SK-N-SH (cell line): ENCODE data around the gene NAALADL2. TPM values are rescaled to one million over a fixed set of nuclear protein-coding genes. Genes with fewer than 3 reads are reported as not detected.

Source experiments
- CTCF ChIA-PET: fragments of 300-600, 350-600 bp; formaldehyde crosslinking; extraction: SDS; loops from one replicate; lab custom pipeline; 2021; lab: Yijun Ruan, JAX
- POLR2A ChIA-PET: fragments of 350-600 bp; sonication (Branson Sonifier 250); formaldehyde crosslinking; extraction: SDS; loops from one replicate; lab custom pipeline; 2020; ENCODE audit warnings: antibody characterized with exemption, inconsistent platforms; lab: Yijun Ruan, JAX
- DNase-seq: peaks from one replicate; pipeline ENCODE4 v3.0.0; 2012
- H2AFZ ChIP-seq: fragments of 200-600 bp; sonication (generic); 2 replicates; pipeline ENCODE4 v1.8.1; 2016; ENCODE audit warnings: antibody characterized with exemption, mild to moderate bottlenecking, low read depth
- H3F3A ChIP-seq: fragments of 200-600 bp; sonication (generic); replicated peaks from 2 replicates; pipeline ENCODE3; 2016; ENCODE audit warnings: antibody characterized with exemption, mild to moderate bottlenecking; ENCODE audit not compliant: insufficient read depth
- H3K27ac ChIP-seq, 2 experiments: fragments of 200-500 bp in 1 of 2; fragments of 200-600 bp in 1 of 2; sonication (Bioruptor generic) in 1 of 2; sonication (generic), shearing (Covaris generic) in 1 of 2; 2 replicates each; pipeline versions ENCODE4 v1.5.1 to v1.6.1; 2014 to 2016; ENCODE audit warnings: low read depth in 2 of 2, inconsistent platforms in 1 of 2, low read length in 1 of 2, mild to moderate bottlenecking in 1 of 2, mixed read lengths in 1 of 2
- H3K27me3 ChIP-seq: fragments of 200-600 bp; sonication (generic), shearing (Covaris generic); 2 replicates; pipeline ENCODE4 v1.6.1; 2016; ENCODE audit warnings: mixed run types; ENCODE audit not compliant: insufficient read depth
- H3K36me3 ChIP-seq, 2 experiments: fragments of 200-500 bp in 1 of 2; fragments of 200-600 bp in 1 of 2; sonication (Bioruptor generic) in 1 of 2; sonication (generic) in 1 of 2; replicated peaks in 1 of 2; 2 replicates each; pipeline versions ENCODE3 to v1.5.1; 2014 to 2016; ENCODE audit warnings: low read length in 1 of 2, mild to moderate bottlenecking in 1 of 2; ENCODE audit not compliant: insufficient read depth in 2 of 2, control insufficient read depth in 1 of 2
- H3K4me1 ChIP-seq, 2 experiments: fragments of 200-500 bp in 1 of 2; fragments of 200-600 bp in 1 of 2; sonication (Bioruptor generic) in 1 of 2; sonication (generic), shearing (Covaris generic) in 1 of 2; 2 replicates each; pipeline versions ENCODE4 v1.5.1 to v1.6.1; 2014 to 2016; ENCODE audit warnings: low read depth in 1 of 2, low read length in 1 of 2, mixed run types in 1 of 2; ENCODE audit not compliant: insufficient read depth in 2 of 2, control insufficient read depth in 1 of 2
- H3K4me2 ChIP-seq: fragments of 200-600 bp; sonication (generic), shearing (Covaris generic); 2 replicates; pipeline ENCODE4 v1.6.1; 2017; ENCODE audit warnings: mixed run types
- H3K4me3 ChIP-seq, 2 experiments: fragments of 200-500 bp in 1 of 2; fragments of 200-600 bp in 1 of 2; sonication (Bioruptor generic) in 1 of 2; sonication (generic), shearing (Covaris generic) in 1 of 2; 2 replicates each; pipeline versions ENCODE4 v1.5.1 to v1.8.1; 2014 to 2016; ENCODE audit warnings: low read depth in 2 of 2, inconsistent platforms in 1 of 2, low read length in 1 of 2, mild to moderate bottlenecking in 1 of 2, mixed read lengths in 1 of 2, moderate library complexity in 1 of 2
- H3K79me2 ChIP-seq: fragments of 200-600 bp; sonication (generic); 2 replicates; pipeline ENCODE4 v1.8.1; 2017; ENCODE audit warnings: mild to moderate bottlenecking; ENCODE audit not compliant: insufficient read depth
- H3K9ac ChIP-seq: fragments of 200-600 bp; sonication (generic); 2 replicates; pipeline ENCODE4 v1.6.1; 2017; ENCODE audit warnings: mixed run types
- H3K9me2 ChIP-seq: fragments of 200-600 bp; sonication (generic); 2 replicates; pipeline ENCODE4 v1.6.1; 2017; ENCODE audit warnings: mixed run types
- H3K9me3 ChIP-seq: fragments of 200-600 bp; sonication (generic); 2 replicates; pipeline ENCODE4 v1.6.1; 2017; ENCODE audit warnings: mixed run types, mild to moderate bottlenecking, moderate library complexity
- H4K20me1 ChIP-seq: fragments of 200-600 bp; sonication (generic); 2 replicates; pipeline ENCODE4 v1.6.1; 2017; ENCODE audit warnings: mild to moderate bottlenecking, mixed run types; ENCODE audit not compliant: insufficient read depth
- EP300 ChIP-seq, 2 experiments: IDR thresholded peaks; 2 replicates each; pipeline versions ENCODE4 v1.4.0 to v1.6.1; 2012; ENCODE audit warnings: borderline replicate concordance in 1 of 2, low read depth in 1 of 2, low read length in 1 of 2
- GATA2 ChIP-seq: sonication (generic); formaldehyde crosslinking; IDR thresholded peaks from 2 replicates; pipeline ENCODE4 v1.5.0; 2020; ENCODE audit warnings: mild to moderate bottlenecking, missing genetic modification reagents
- MXI1 ChIP-seq: IDR thresholded peaks from 2 replicates; pipeline ENCODE4 v1.6.1; 2012; ENCODE audit warnings: mild to moderate bottlenecking, low read depth, low read length, improper control_type of control experiment
- NRF1 ChIP-seq: IDR thresholded peaks from 2 replicates; pipeline ENCODE4 v1.6.1; 2012; ENCODE audit warnings: low read depth, mild to moderate bottlenecking, low read length
- PBX3 ChIP-seq: IDR thresholded peaks from 2 replicates; pipeline ENCODE4; 2012
- POLR2AphosphoS5 ChIP-seq: IDR thresholded peaks from 2 replicates; pipeline ENCODE4 v1.6.1; 2012; ENCODE audit warnings: low read depth, low read length
- RAD21 ChIP-seq: IDR thresholded peaks from 2 replicates; pipeline ENCODE4 v1.6.1; 2012; ENCODE audit warnings: mild to moderate bottlenecking, low read length
- RCOR1 ChIP-seq: fragments of 150-350 bp; IDR thresholded peaks from 2 replicates; pipeline ENCODE4 v1.6.1; 2017; ENCODE audit warnings: antibody characterized with exemption, low read length
- TAF1 ChIP-seq: IDR thresholded peaks from 2 replicates; pipeline ENCODE4 v1.6.1; 2012; ENCODE audit warnings: low read depth, mild to moderate bottlenecking, low read length, moderate library complexity, borderline replicate concordance
- TCF12 ChIP-seq: IDR thresholded peaks from 2 replicates; pipeline ENCODE4 v1.4.0; 2012
- TEAD4 ChIP-seq: IDR thresholded peaks from 2 replicates; pipeline ENCODE4 v1.4.0; 2012; ENCODE audit warnings: mild to moderate bottlenecking, borderline replicate concordance; ENCODE audit not compliant: insufficient read depth
- YY1 ChIP-seq: IDR thresholded peaks from 2 replicates; pipeline ENCODE4 v1.4.0; 2012; ENCODE audit warnings: low read depth, mild to moderate bottlenecking
- WGBS: methylation state at CpG from one replicate; pipeline ENCODE4 v1.1.6; 2017; ENCODE audit warnings: low lambda C conversion rate; 5-methylcytosine and 5-hydroxymethylcytosine counted together
- polyA plus RNA-seq, 3 experiments: library from polyadenylated mRNA; depleted of rRNA; stranded (reverse); fragments of >200 nt; gene quantifications; 2 replicates each; pipeline ENCODE4 v1.2.3, GENCODE V29; 2012
- TF ChIP-seq, protein P1 (sequence below): fragments of 150-350 bp; IDR thresholded peaks from 2 replicates; pipeline ENCODE4 v1.6.1; 2016; ENCODE audit warnings: mild to moderate bottlenecking, low read depth, low read length
- TF ChIP-seq, protein P2 (sequence below): IDR thresholded peaks from 2 replicates; pipeline ENCODE4 v1.4.0; 2012; ENCODE audit warnings: low read depth, borderline replicate concordance

Gene NAALADL2
- polyA plus RNA-seq, 1 of the 3 experiments (the other 2 are of a cell fraction): 1.2 TPM

DNA sequence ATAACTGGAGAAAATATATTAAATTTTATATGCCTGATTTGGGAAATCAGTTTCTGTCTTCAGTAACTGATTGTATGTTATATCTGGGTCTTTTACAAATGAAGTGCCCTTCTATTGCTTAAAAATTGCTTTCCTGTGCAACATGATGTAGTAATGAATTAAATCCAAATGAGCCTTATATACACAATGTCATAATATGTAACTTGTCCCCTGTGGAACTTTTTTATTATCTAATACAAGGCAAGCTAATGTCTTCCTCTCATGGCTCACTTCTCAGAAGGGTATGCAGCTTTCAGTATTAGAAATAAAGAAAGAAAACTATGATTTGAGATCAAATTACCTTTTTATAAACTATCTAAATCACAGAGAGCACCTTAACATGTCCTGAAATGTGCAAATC is 248.9 kb downstream of the NAALADL2 start:
- CTCF ChIA-PET: interaction anchor here (0.5 to 1.3 kb wide), 2 partner anchors 13 to 250 kb away, joined by 3 to 5 read pairs; no protein-coding TSS in a partner anchor

DNA sequence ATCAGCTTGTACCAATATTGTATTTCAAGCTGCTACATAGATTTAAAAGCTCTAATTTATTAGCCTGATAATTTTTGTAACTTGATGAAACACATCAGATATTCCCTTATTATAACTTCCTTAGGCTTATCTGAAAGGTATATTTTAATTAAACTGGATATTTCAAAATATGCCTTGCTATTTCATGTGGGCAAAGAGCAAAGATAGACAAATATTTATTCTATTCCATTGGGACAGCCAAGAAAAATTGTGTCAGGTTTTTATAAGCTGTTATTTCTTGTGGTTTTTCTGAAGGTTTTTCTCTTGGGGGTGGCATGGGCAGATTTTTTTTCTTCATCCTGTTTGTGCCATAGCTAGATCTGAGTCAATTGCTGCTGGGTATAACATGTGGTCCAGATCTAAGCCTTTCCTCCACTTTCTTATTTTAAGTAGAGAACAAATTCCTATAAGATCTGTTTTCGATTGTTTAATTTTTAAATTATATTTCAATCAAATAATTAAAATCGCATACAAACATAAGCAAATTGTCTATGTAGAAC is 249.5 kb downstream of the NAALADL2 start:
- Histone ChIP-seq H3K4me2 (no peak overlapping the region), H3F3A (no peaks in the 10 kb centered on the region), H3K4me3 (no peak overlapping the region), H3K9me2 (no peaks in the 10 kb centered on the region), H3K36me3 (no peaks in the 10 kb centered on the region), H4K20me1 (no peaks in the 10 kb centered on the region), H3K79me2 (no peaks in the 10 kb centered on the region), H2AFZ (no peak overlapping the region), H3K9ac (no peak overlapping the region), H3K4me1 (no peaks in the 10 kb centered on the region), H3K9me3 (no peaks in the 10 kb centered on the region), H3K27ac (no peak overlapping the region), H3K27me3 (no peaks in the 10 kb centered on the region)
- TF ChIP-seq YY1 (no peak), TEAD4 (no peak)
- no peak for DNase-seq
- 48% methylated on average over 2 of the region's 2 CpGs for WGBS
- ChIA-PET CTCF (interaction anchor here (1.3 kb wide), 1 partner anchor 12 kb away, joined by 5 read pairs; no protein-coding TSS in a partner anchor), POLR2A (no interaction called here)

More for the DNA sequence above, 248.9 kb downstream of the NAALADL2 start:
- H3K27ac ChIP-seq: no peak overlapping the region
- H3K9me2 ChIP-seq: no peaks in the 10 kb centered on the region
- no peak overlapping the region for H2AFZ ChIP-seq
- H3K9ac ChIP-seq: no peak overlapping the region
- POLR2A ChIA-PET: no interaction called here
- H3K9me3 ChIP-seq: no peaks in the 10 kb centered on the region
- H3K27me3 ChIP-seq: no peaks in the 10 kb centered on the region
- H3K79me2 ChIP-seq: no peaks in the 10 kb centered on the region
- no peak overlapping the region for H3K4me3 ChIP-seq
- H3K4me2 ChIP-seq: no peak overlapping the region
- DNase-seq: no peak
- no peaks in the 10 kb centered on the region for H3K4me1 ChIP-seq
- H3K36me3 ChIP-seq: no peaks in the 10 kb centered on the region
- no peak for TF ChIP-seq PBX3
- TF ChIP-seq, all 33 proteins: peak for 0
- no peaks in the 10 kb centered on the region for H4K20me1 ChIP-seq
- no peaks in the 10 kb centered on the region for H3F3A ChIP-seq

DNA sequence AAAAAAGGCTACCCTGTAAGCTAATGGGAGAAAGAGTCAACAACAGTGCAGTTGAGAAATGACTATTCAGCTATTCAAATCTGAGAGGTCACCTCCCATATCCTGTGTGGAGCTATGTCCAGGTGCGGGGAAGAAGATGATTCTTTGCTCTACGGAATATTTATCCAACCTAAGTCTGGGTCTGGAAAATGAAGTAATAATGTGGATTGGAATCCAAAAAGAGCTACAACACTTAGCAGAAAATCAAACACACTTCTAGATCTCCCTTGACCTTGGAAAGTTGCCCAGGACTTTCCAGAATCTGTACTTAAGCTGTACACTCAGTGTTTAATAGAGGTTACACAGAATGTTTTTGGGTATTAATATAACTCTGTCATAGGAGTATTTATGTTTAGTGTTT is 251.9 kb downstream of the NAALADL2 start:
- H3K4me2 ChIP-seq: no peak overlapping the region
- H3K27me3 ChIP-seq: no peaks in the 10 kb centered on the region
- H4K20me1 ChIP-seq: no peaks in the 10 kb centered on the region
- no peak for DNase-seq
- no peaks in the 10 kb centered on the region for H3K4me1 ChIP-seq
- H3K27ac ChIP-seq: no peak overlapping the region
- TF ChIP-seq, protein P1, sequence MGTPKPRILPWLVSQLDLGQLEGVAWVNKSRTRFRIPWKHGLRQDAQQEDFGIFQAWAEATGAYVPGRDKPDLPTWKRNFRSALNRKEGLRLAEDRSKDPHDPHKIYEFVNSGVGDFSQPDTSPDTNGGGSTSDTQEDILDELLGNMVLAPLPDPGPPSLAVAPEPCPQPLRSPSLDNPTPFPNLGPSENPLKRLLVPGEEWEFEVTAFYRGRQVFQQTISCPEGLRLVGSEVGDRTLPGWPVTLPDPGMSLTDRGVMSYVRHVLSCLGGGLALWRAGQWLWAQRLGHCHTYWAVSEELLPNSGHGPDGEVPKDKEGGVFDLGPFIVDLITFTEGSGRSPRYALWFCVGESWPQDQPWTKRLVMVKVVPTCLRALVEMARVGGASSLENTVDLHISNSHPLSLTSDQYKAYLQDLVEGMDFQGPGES: no peak
- TF ChIP-seq NRF1: no peak
- TF ChIP-seq GATA2: no peak
- TF ChIP-seq, protein P2, sequence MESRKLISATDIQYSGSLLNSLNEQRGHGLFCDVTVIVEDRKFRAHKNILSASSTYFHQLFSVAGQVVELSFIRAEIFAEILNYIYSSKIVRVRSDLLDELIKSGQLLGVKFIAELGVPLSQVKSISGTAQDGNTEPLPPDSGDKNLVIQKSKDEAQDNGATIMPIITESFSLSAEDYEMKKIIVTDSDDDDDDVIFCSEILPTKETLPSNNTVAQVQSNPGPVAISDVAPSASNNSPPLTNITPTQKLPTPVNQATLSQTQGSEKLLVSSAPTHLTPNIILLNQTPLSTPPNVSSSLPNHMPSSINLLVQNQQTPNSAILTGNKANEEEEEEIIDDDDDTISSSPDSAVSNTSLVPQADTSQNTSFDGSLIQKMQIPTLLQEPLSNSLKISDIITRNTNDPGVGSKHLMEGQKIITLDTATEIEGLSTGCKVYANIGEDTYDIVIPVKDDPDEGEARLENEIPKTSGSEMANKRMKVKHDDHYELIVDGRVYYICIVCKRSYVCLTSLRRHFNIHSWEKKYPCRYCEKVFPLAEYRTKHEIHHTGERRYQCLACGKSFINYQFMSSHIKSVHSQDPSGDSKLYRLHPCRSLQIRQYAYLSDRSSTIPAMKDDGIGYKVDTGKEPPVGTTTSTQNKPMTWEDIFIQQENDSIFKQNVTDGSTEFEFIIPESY: no peak
- TF ChIP-seq EP300 (IDR thresholded peaks at IDR 0.05; ENCODE audit: borderline replicate concordance in 1 of 2, low read depth in 1 of 2, low read length in 1 of 2): no peak
- no peak for TF ChIP-seq RCOR1
- TF ChIP-seq MXI1: no peak
- no peak for TF ChIP-seq TCF12
- TF ChIP-seq TAF1: no peak
- no peak for TF ChIP-seq RAD21
- no peak for TF ChIP-seq POLR2AphosphoS5
- H3K9me3 ChIP-seq: no peaks in the 10 kb centered on the region
- H3K79me2 ChIP-seq: no peaks in the 10 kb centered on the region
- no peaks in the 10 kb centered on the region for H3K9me2 ChIP-seq
- ChIA-PET POLR2A (no interaction called here), CTCF (interaction anchor here (1.1 kb wide), 1 partner anchor 10 kb away, joined by 6 read pairs; no protein-coding TSS in a partner anchor)
- H3K4me3 ChIP-seq: no peak overlapping the region
- WGBS: 77% methylated on average over 2 of the region's 2 CpGs
- H3K36me3 ChIP-seq: no peaks in the 10 kb centered on the region
- H2AFZ ChIP-seq: no peak overlapping the region
- H3F3A ChIP-seq: no peaks in the 10 kb centered on the region
- no peak overlapping the region for H3K9ac ChIP-seq
